H9 (cell line): Measurements from ENCODE around the gene TMEM121. TPM values are rescaled to one million over a fixed set of nuclear protein-coding genes. Genes with fewer than 3 reads are reported as not detected.
A peak's percentile ranks its signal among the peaks of the same experiment; 100 is the strongest.

Experiments
- DNase-seq: peaks from one replicate; pipeline ENCODE4 v3.0.0-alpha.2; 2017
- H2AFZ ChIP-seq: one replicate; pipeline ENCODE4 v1.6.1; 2013; ENCODE audit warnings: mild to moderate bottlenecking, low read length, control low read depth, moderate library complexity
- H2AK5ac ChIP-seq: 2 replicates; pipeline ENCODE4 v1.6.1; 2013; ENCODE audit warnings: low read length, control low read depth, mixed read lengths; ENCODE audit not compliant: insufficient read length
- H2BK120ac ChIP-seq: one replicate; pipeline ENCODE4 v1.6.1; 2013; ENCODE audit warnings: low read depth, mild to moderate bottlenecking, low read length, control low read depth, inconsistent platforms; ENCODE audit not compliant: poor library complexity, severe bottlenecking
- H2BK12ac ChIP-seq: 2 replicates; pipeline ENCODE4 v1.6.1; 2013; ENCODE audit warnings: low read length, control low read depth, mixed read lengths, low read depth; ENCODE audit not compliant: insufficient read length
- H2BK15ac ChIP-seq: 2 replicates; pipeline ENCODE4 v1.6.1; 2013; ENCODE audit warnings: low read depth, low read length, control low read depth
- H2BK20ac ChIP-seq: one replicate; pipeline ENCODE4 v1.6.1; 2013; ENCODE audit warnings: low read depth, mild to moderate bottlenecking, low read length, control low read depth, inconsistent platforms; ENCODE audit not compliant: poor library complexity, severe bottlenecking
- H2BK5ac ChIP-seq: 2 replicates; pipeline ENCODE4 v1.6.1; 2013; ENCODE audit warnings: low read length, control low read depth, mixed read lengths; ENCODE audit not compliant: insufficient read length
- H3K14ac ChIP-seq: 2 replicates; pipeline ENCODE4 v1.6.1; 2013; ENCODE audit warnings: low read length, control low read depth; ENCODE audit not compliant: insufficient read depth
- H3K18ac ChIP-seq: 2 replicates; pipeline ENCODE4 v1.6.1; 2013; ENCODE audit warnings: low read depth, mild to moderate bottlenecking, mixed read lengths, low read length, control low read depth; ENCODE audit not compliant: insufficient read length
- H3K23ac ChIP-seq: 2 replicates; pipeline ENCODE4 v1.6.1; 2013; ENCODE audit warnings: low read length, control low read depth, mixed read lengths, low read depth; ENCODE audit not compliant: insufficient read length
- H3K23me2 ChIP-seq: 2 replicates; pipeline ENCODE4 v1.6.1; 2013; ENCODE audit warnings: low read depth, mild to moderate bottlenecking, mixed read lengths, low read length, control low read depth; ENCODE audit not compliant: insufficient read length, poor library complexity, severe bottlenecking
- H3K27ac ChIP-seq: 2 replicates; pipeline ENCODE4 v1.5.1; 2013; ENCODE audit warnings: low read length, control low read depth, mixed read lengths, low read depth; ENCODE audit not compliant: insufficient read length
- H3K27me3 ChIP-seq: 2 replicates; pipeline ENCODE4 v1.6.1; 2013; ENCODE audit warnings: low read length, control low read depth, inconsistent platforms; ENCODE audit not compliant: insufficient read depth
- H3K4ac ChIP-seq: 2 replicates; pipeline ENCODE4 v1.6.1; 2013; ENCODE audit warnings: low read depth, mild to moderate bottlenecking, control low read depth, inconsistent platforms, low read length, moderate library complexity
- H3K4me1 ChIP-seq: 2 replicates; pipeline ENCODE4 v1.6.1; 2013; ENCODE audit warnings: low read length, control low read depth, inconsistent platforms; ENCODE audit not compliant: insufficient read depth
- H3K4me2 ChIP-seq: 2 replicates; pipeline ENCODE4 v1.6.1; 2013; ENCODE audit warnings: low read length, control low read depth, mixed read lengths; ENCODE audit not compliant: insufficient read length, insufficient read depth
- H3K56ac ChIP-seq: 2 replicates; pipeline ENCODE4 v1.6.1; 2013; ENCODE audit warnings: low read depth, mild to moderate bottlenecking, mixed read lengths, low read length, control low read depth; ENCODE audit not compliant: insufficient read length
- H3K79me1 ChIP-seq: 2 replicates; pipeline ENCODE4 v1.6.1; 2013; ENCODE audit warnings: low read depth, mild to moderate bottlenecking, moderate library complexity, low read length, control low read depth, inconsistent platforms; ENCODE audit not compliant: insufficient read depth, poor library complexity, severe bottlenecking
- H3K79me2 ChIP-seq: 2 replicates; pipeline ENCODE4 v1.6.1; 2013; ENCODE audit warnings: low read length, control low read depth, inconsistent platforms; ENCODE audit not compliant: insufficient read depth
- H3K9ac ChIP-seq: 2 replicates; pipeline ENCODE4 v1.6.1; 2013; ENCODE audit warnings: low read length, control low read depth, mixed read lengths; ENCODE audit not compliant: insufficient read length; ENCODE audit errors: extremely low read depth
- H3K9me3 ChIP-seq: one replicate; pipeline ENCODE4 v1.6.1; 2013; ENCODE audit warnings: low read depth, low read length, inconsistent platforms; ENCODE audit not compliant: control insufficient read depth
- H3T11ph ChIP-seq: one replicate; pipeline ENCODE4 v1.6.1; 2013; ENCODE audit warnings: mild to moderate bottlenecking, low read length, control low read depth, inconsistent platforms
- H4K20me1 ChIP-seq: one replicate; pipeline ENCODE4 v1.6.1; 2013; ENCODE audit not compliant: control insufficient read depth, insufficient read length, insufficient read depth
- H4K5ac ChIP-seq: 2 replicates; pipeline ENCODE4 v1.6.1; 2013; ENCODE audit warnings: low read depth, mild to moderate bottlenecking, mixed read lengths, low read length, control low read depth; ENCODE audit not compliant: insufficient read length
- H4K8ac ChIP-seq: replicated peaks from 2 replicates; pipeline ENCODE4 v1.6.1; 2013; ENCODE audit warnings: low read length, control low read depth, mixed read lengths, low read depth; ENCODE audit not compliant: insufficient read length
- H4K91ac ChIP-seq: 2 replicates; pipeline ENCODE4 v1.6.1; 2013; ENCODE audit warnings: low read depth, mild to moderate bottlenecking, moderate library complexity, mixed read lengths, low read length, control low read depth; ENCODE audit not compliant: insufficient read length
- H3K27ac Mint-ChIP-seq, 3 experiments: 2 replicates in 2 of 3; 3 replicates in 1 of 3; pipeline ENCODE4 v1.8.0; 2020 to 2021; ENCODE audit warnings: mixed read lengths in 3 of 3, mild to moderate bottlenecking in 1 of 3, moderate library complexity in 1 of 3
- H3K27me3 Mint-ChIP-seq: 2 replicates; pipeline ENCODE4 v1.8.0; 2021; ENCODE audit warnings: low read depth, mild to moderate bottlenecking, moderate library complexity, mixed read lengths
- H3K36me3 Mint-ChIP-seq, 3 experiments: 2 replicates in 2 of 3; 3 replicates in 1 of 3; pipeline ENCODE4 v1.8.0; 2020 to 2021; ENCODE audit warnings: low read depth in 3 of 3, mixed read lengths in 3 of 3; ENCODE audit not compliant: insufficient read depth in 1 of 3
- H3K4me1 Mint-ChIP-seq, 2 experiments: 2 replicates each; pipeline ENCODE4 v1.8.0; 2020; ENCODE audit warnings: mixed read lengths in 2 of 2
- H3K4me3 Mint-ChIP-seq, 2 experiments: 2 replicates in 1 of 2; 3 replicates in 1 of 2; pipeline ENCODE4 v1.8.0; 2020 to 2021; ENCODE audit warnings: mild to moderate bottlenecking in 2 of 2, mixed read lengths in 2 of 2, moderate library complexity in 1 of 2
- H3K9me3 Mint-ChIP-seq, 2 experiments: 2 replicates in 1 of 2; 3 replicates in 1 of 2; pipeline ENCODE4 v1.8.0; 2020; ENCODE audit warnings: mild to moderate bottlenecking in 2 of 2, mixed read lengths in 2 of 2, moderate library complexity in 1 of 2
- CTCF ChIP-seq: fragments of 200-600 bp; sonication (generic); conservative IDR thresholded peaks from 3 replicates; pipeline ENCODE4 v1.8.0; 2021; ENCODE audit warnings: antibody characterized with exemption, mild to moderate bottlenecking
- WGBS: extraction: QIAGEN DNeasy Blood & Tissue Kit; methylation state at CpG from one replicate; pipeline ENCODE4 v1.1.7; 2013; ENCODE audit warnings: missing lambda C conversion rate, low lambda C conversion rate, mixed read lengths; ENCODE audit not compliant: insufficient read length; ENCODE audit errors: extremely low coverage; 5-methylcytosine and 5-hydroxymethylcytosine counted together
- total RNA-seq: library from RNA; stranded (reverse); gene quantifications from 2 replicates; pipeline ENCODE4 v1.2.1, GENCODE V29; 2021

The TMEM121 gene
- total RNA-seq, 1 experiment from 2014 or later = 2.6 TPM

- Histone ChIP-seq H2BK5ac (no peak overlapping the region), H2AK5ac (no peak overlapping the region), H4K91ac (no peak overlapping the region), H3K14ac (no peak overlapping the region), H3K9ac (no peak overlapping the region), H4K20me1 (no peaks in the 10 kb centered on the region), H3K23ac (no peak overlapping the region), H3T11ph (no peak overlapping the region), H3K4me1 (no peaks in the 10 kb centered on the region), H4K5ac (no peak overlapping the region), H3K23me2 (no peaks in the 10 kb centered on the region), H3K4ac (no peak overlapping the region), H3K18ac (no peak overlapping the region), H2AFZ (no peak overlapping the region), H3K56ac (no peak overlapping the region), H2BK20ac (no peak overlapping the region), H4K8ac (no peak overlapping the region), H3K4me2 (no peak overlapping the region), H3K9me3 (no peaks in the 10 kb centered on the region), H2BK15ac (no peak overlapping the region), H2BK12ac (no peak overlapping the region), H3K79me1 (no peaks in the 10 kb centered on the region), H2BK120ac (no peak overlapping the region), H3K27ac (no peak overlapping the region), H3K27me3 (no peaks in the 10 kb centered on the region), H3K79me2 (no peaks in the 10 kb centered on the region)
- TF ChIP-seq CTCF = no peak
- no peak for DNase-seq
- peaks cover 6 to 65% of the 10 kb centered on the region in 2 experiments for H3K9me3 Mint-ChIP-seq
- no peak overlapping the region for H3K27ac Mint-ChIP-seq
- no peaks in the 10 kb centered on the region; a peak in 2 of 7 replicates for H3K36me3 Mint-ChIP-seq
- peaks cover 27% of the 10 kb centered on the region for H3K27me3 Mint-ChIP-seq
- 100% methylated on average over 1 of the region's 21 CpGs for WGBS
- no peaks in the 10 kb centered on the region for H3K4me1 Mint-ChIP-seq
- H3K4me3 Mint-ChIP-seq = peak overlapping the region in 1 of 2 experiments; percentile 1; a peak in 1 of 5 replicates
Measured at GRCh38 chr14:105533811-105534498, 7.6 kb downstream of the TMEM121 start.
